Measurements from ENCODE around the gene PDSS2.
"Not testable (repeated sequence)": the region's sequence is repeated elsewhere in the genome, so short reads cannot be mapped to it uniquely, and the experiment has no call there.

- not testable (repeated sequence) for TF ChIP-seq CTCF (conservative IDR thresholded peaks at IDR 0.05; ENCODE audit: low read depth, low read length); POLR2A (IDR thresholded peaks at IDR 0.05; ENCODE audit: low read depth, low read length); SMC3 (IDR thresholded peaks at IDR 0.05; ENCODE audit: low read depth, low read length); BHLHE40 (IDR thresholded peaks at IDR 0.05; ENCODE audit: low read depth, low read length); USF2 (IDR thresholded peaks at IDR 0.05; ENCODE audit: low read depth, low read length); MAZ (IDR thresholded peaks at IDR 0.05; ENCODE audit: borderline replicate concordance, low read depth, low read length); NFE2L2 (IDR thresholded peaks at IDR 0.05; ENCODE audit: low read depth, low read length); CEBPB (IDR thresholded peaks at IDR 0.05; ENCODE audit: low read depth, low read length); RCOR1 (IDR thresholded peaks at IDR 0.05; ENCODE audit: insufficient replicate concordance, low read length); RAD21 (IDR thresholded peaks at IDR 0.05; ENCODE audit: low read length); MXI1 (IDR thresholded peaks at IDR 0.05; ENCODE audit: borderline replicate concordance, low read depth, low read length); MAFK (IDR thresholded peaks at IDR 0.05; ENCODE audit: low read depth, low read length); ELK1 (IDR thresholded peaks at IDR 0.05; ENCODE audit: borderline replicate concordance, low read depth, low read length)
Observed at GRCh38 chr6:107135048-107135680, 324.2 kb downstream of the PDSS2 start.

Data from IMR-90 (cell line).